ENCODE results near the gene AGRP.
A peak's percentile ranks its signal among the peaks of the same experiment; 100 is the strongest.

AGRP gene

GRCh38 chr16:67459066-67459860, 24.1 kb downstream of the AGRP start:
- no peak overlapping the region for H3K27ac ChIP-seq (ENCODE audit: low read length)
- H2AFZ ChIP-seq (ENCODE audit: low read depth, low read length), result no peak overlapping the region
- H3K4me3 ChIP-seq (ENCODE audit: low read depth in 1 of 2, low read length in 2 of 2), result no peak overlapping the region
- no peak for TF ChIP-seq EZH2 (IDR thresholded peaks at IDR 0.05; ENCODE audit: borderline replicate concordance, low read depth, low read length, severe bottlenecking)
- H3K27me3 ChIP-seq (ENCODE audit: insufficient read depth, low read length, poor library complexity), result no peaks in the 10 kb centered on the region
- H3K4me2 ChIP-seq (ENCODE audit: insufficient read depth, low read length), result no peak overlapping the region
- H3K9ac ChIP-seq (ENCODE audit: low read depth, low read length), result no peak overlapping the region
- no peaks in the 10 kb centered on the region for H3K4me1 ChIP-seq (ENCODE audit: insufficient read depth, low read length)
- H3K79me2 ChIP-seq (ENCODE audit: insufficient read depth, low read length), result peaks cover 12% of the 10 kb centered on the region
- no peaks in the 10 kb centered on the region for H3K36me3 ChIP-seq (ENCODE audit: insufficient read depth, low read length)
- no peaks in the 10 kb centered on the region for H3K9me3 ChIP-seq (ENCODE audit: insufficient read depth, low read length, severe bottlenecking)
- peaks cover 69% of the 10 kb centered on the region for H4K20me1 ChIP-seq (ENCODE audit: insufficient read depth, low read length)
- DNase-seq (no peak), ATAC-seq (ENCODE audit: insufficient read depth, low read depth) (no peak)

DNA sequence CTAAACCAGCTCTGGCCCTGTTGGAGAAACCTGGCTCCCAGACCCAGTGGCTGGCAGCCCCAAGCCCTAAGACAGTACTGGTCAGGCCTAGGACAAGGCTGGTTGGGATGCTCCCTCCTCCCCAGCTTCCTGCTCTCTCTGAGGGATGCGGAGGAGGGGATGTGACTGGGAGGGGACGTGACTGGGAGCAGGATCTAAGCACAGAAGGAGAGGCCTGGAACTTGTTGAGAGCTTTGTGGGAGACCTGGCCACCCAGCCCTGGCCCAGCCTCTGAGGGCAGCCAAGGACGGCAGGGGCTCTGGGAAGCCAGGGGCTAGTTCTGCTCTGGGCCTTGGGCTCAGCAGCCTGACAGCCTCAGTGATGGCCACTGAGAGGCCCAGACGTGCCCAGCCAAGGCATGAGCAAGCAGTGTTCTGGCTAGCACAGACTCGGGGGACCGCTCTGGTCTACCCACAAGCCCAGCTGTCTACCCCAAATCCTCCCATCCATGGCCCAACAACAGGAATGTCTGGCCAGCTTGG, 25.2 kb downstream of the AGRP start:
- H3K36me3 ChIP-seq (ENCODE audit: insufficient read depth, low read length), result peaks cover 3% of the 10 kb centered on the region; the same call in 1 of the 2 replicates
- no peaks in the 10 kb centered on the region for H3K27me3 ChIP-seq (ENCODE audit: insufficient read depth, low read length, poor library complexity)
- H3K4me2 ChIP-seq (ENCODE audit: insufficient read depth, low read length), result no peak overlapping the region
- H3K4me1 ChIP-seq (ENCODE audit: insufficient read depth, low read length), result no peaks in the 10 kb centered on the region
- ATAC-seq (ENCODE audit: insufficient read depth, low read depth), result no peak
- 0 out of 2 replicates have a peak overlapping the region, but pooled peaks have one; percentile 4 for H3K27ac ChIP-seq (ENCODE audit: low read length)
- H3K9ac ChIP-seq (ENCODE audit: low read depth, low read length), result no peak overlapping the region
- TF ChIP-seq EZH2 (IDR thresholded peaks at IDR 0.05; ENCODE audit: borderline replicate concordance, low read depth, low read length, severe bottlenecking), result no peak
- TF ChIP-seq, protein P1, sequence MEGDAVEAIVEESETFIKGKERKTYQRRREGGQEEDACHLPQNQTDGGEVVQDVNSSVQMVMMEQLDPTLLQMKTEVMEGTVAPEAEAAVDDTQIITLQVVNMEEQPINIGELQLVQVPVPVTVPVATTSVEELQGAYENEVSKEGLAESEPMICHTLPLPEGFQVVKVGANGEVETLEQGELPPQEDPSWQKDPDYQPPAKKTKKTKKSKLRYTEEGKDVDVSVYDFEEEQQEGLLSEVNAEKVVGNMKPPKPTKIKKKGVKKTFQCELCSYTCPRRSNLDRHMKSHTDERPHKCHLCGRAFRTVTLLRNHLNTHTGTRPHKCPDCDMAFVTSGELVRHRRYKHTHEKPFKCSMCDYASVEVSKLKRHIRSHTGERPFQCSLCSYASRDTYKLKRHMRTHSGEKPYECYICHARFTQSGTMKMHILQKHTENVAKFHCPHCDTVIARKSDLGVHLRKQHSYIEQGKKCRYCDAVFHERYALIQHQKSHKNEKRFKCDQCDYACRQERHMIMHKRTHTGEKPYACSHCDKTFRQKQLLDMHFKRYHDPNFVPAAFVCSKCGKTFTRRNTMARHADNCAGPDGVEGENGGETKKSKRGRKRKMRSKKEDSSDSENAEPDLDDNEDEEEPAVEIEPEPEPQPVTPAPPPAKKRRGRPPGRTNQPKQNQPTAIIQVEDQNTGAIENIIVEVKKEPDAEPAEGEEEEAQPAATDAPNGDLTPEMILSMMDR (IDR thresholded peaks at IDR 0.05; ENCODE audit: borderline replicate concordance, extremely low read depth, low read length, poor library complexity, severe bottlenecking), result no peak
- H3K9me3 ChIP-seq (ENCODE audit: insufficient read depth, low read length, severe bottlenecking), result no peaks in the 10 kb centered on the region
- no peak overlapping the region for H3K4me3 ChIP-seq (ENCODE audit: low read depth in 1 of 2, low read length in 2 of 2)
- 0 out of 2 replicates have a peak, but pooled peaks cover 8% of the 10 kb centered on the region for H3K79me2 ChIP-seq (ENCODE audit: insufficient read depth, low read length)
- peaks cover 62% of the 10 kb centered on the region for H4K20me1 ChIP-seq (ENCODE audit: insufficient read depth, low read length)
- no peak overlapping the region for H2AFZ ChIP-seq (ENCODE audit: low read depth, low read length)
- no peak for DNase-seq

- ATAC-seq (ENCODE audit: insufficient read depth, low read depth) (no peak), DNase-seq (no peak)
- Histone ChIP-seq H3K9me3 (ENCODE audit: insufficient read depth, low read length, severe bottlenecking) (no peaks in the 10 kb centered on the region), H3K4me2 (ENCODE audit: insufficient read depth, low read length) (no peak overlapping the region), H3K36me3 (ENCODE audit: insufficient read depth, low read length) (peaks cover 9% of the 10 kb centered on the region; the same call in 1 of the 2 replicates), H3K4me3 (ENCODE audit: low read depth in 1 of 2, low read length in 2 of 2) (no peak overlapping the region), H2AFZ (ENCODE audit: low read depth, low read length) (no peak overlapping the region), H3K79me2 (ENCODE audit: insufficient read depth, low read length) (0 out of 2 replicates have a peak, but pooled peaks cover 8% of the 10 kb centered on the region), H3K27me3 (ENCODE audit: insufficient read depth, low read length, poor library complexity) (no peaks in the 10 kb centered on the region), H3K27ac (ENCODE audit: low read length) (no peak overlapping the region), H3K9ac (ENCODE audit: low read depth, low read length) (no peak overlapping the region), H4K20me1 (ENCODE audit: insufficient read depth, low read length) (peaks cover 62% of the 10 kb centered on the region), H3K4me1 (ENCODE audit: insufficient read depth, low read length) (no peaks in the 10 kb centered on the region)
- TF ChIP-seq EZH2 (IDR thresholded peaks at IDR 0.05; ENCODE audit: borderline replicate concordance, low read depth, low read length, severe bottlenecking), result no peak
- TF ChIP-seq, protein P1 (IDR thresholded peaks at IDR 0.05; ENCODE audit: borderline replicate concordance, extremely low read depth, low read length, poor library complexity, severe bottlenecking), result no peak
These were observed 25.7 kb downstream of the AGRP start for GRCh38 chr16:67457611-67458010.
